AG08395 (cell line): ENCODE results near the gene LRP5.
"Not testable (repeated sequence)": the region's sequence is repeated elsewhere in the genome, so short reads cannot be mapped to it uniquely, and the experiment has no call there.

Experiments used
- DNase-seq: peaks from one replicate; pipeline ENCODE4 v3.0.0; 2012; ENCODE audit warnings: mixed read lengths, low spot score

LRP5 gene

GRCh38 chr11:68442433-68442832 lies 130.0 kb downstream of the LRP5 start:
- DNase-seq, result no peak

GRCh38 chr11:68444566-68444965 lies 132.2 kb downstream of the LRP5 start:
- no peak for DNase-seq

- no peak for DNase-seq
Measured at GRCh38 chr11:68445531-68446035, 133.2 kb downstream of the LRP5 start.

GRCh38 chr11:68446046-68446725 lies 133.8 kb downstream of the LRP5 start:
- no peak for DNase-seq

GRCh38 chr11:68447015-68447801 lies 134.8 kb downstream of the LRP5 start:
- peak; percentile 88 for DNase-seq

- not testable (repeated sequence) for DNase-seq
Measured at GRCh38 chr11:68447914-68448313, 135.5 kb downstream of the LRP5 start.

GRCh38 chr11:68448604-68449011 lies 136.2 kb downstream of the LRP5 start:
- no peak for DNase-seq

GRCh38 chr11:68449951-68450350 lies 137.6 kb downstream of the LRP5 start:
- no peak for DNase-seq

- DNase-seq, result no peak
Measured at GRCh38 chr11:68450711-68451110, 138.3 kb downstream of the LRP5 start.

GRCh38 chr11:68454767-68455166 lies 142.4 kb downstream of the LRP5 start:
- no peak for DNase-seq

- no peak for DNase-seq
Measured at GRCh38 chr11:68455485-68455884, 143.1 kb downstream of the LRP5 start.

- no peak for DNase-seq
Measured at GRCh38 chr11:68457216-68457897, 145.0 kb downstream of the LRP5 start.

GRCh38 chr11:68457898-68458249 lies 145.5 kb downstream of the LRP5 start:
- DNase-seq, result no peak

GRCh38 chr11:68458340-68458739 lies 145.9 kb downstream of the LRP5 start:
- DNase-seq, result not testable (repeated sequence)

GRCh38 chr11:68459886-68460740 lies 147.7 kb downstream of the LRP5 start:
- DNase-seq, result peak; percentile 99

GRCh38 chr11:68460741-68461574 lies 148.6 kb downstream of the LRP5 start, which contains the start of gene PPP6R3:
Gene PPP6R3 (plus strand): TSS chr11:68460752. CDS start chr11:68537665, 76,913 bp downstream.
- DNase-seq, result peak; percentile 58

- DNase-seq, result no peak
Measured at GRCh38 chr11:68461575-68461917, 149.2 kb downstream of the LRP5 start.

GRCh38 chr11:68463714-68464113 lies 151.3 kb downstream of the LRP5 start:
- peak; percentile 1 for DNase-seq

GRCh38 chr11:68467201-68467834 lies 154.9 kb downstream of the LRP5 start:
- DNase-seq, result no peak

GRCh38 chr11:68468217-68468828 lies 155.9 kb downstream of the LRP5 start:
- DNase-seq, result no peak
